ENCODE results near the gene ANTXR1.
"Not testable (repeated sequence)": the region's sequence is repeated elsewhere in the genome, so short reads cannot be mapped to it uniquely, and the experiment has no call there.

Gene ANTXR1

DNA sequence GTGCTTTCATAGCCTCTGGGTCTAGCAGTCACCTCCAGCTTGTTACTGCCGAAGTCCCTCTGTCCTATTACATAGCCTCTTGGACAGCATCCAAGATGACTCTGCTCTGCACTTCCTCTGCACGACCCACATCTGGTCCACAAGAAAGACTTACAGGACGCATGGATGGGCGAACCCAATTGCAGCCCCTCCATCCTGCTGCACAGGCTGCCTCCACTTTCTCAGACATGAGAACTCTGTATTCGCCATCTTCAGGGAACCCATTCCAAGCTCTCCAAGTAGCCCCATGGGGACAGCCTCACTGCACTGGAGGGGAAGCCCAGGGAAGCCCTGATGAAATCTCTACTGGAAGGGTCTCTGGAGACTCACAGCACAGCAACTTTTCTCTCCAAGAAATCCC, 201.9 kb downstream of the ANTXR1 start:
- no peak for DNase-seq

DNA sequence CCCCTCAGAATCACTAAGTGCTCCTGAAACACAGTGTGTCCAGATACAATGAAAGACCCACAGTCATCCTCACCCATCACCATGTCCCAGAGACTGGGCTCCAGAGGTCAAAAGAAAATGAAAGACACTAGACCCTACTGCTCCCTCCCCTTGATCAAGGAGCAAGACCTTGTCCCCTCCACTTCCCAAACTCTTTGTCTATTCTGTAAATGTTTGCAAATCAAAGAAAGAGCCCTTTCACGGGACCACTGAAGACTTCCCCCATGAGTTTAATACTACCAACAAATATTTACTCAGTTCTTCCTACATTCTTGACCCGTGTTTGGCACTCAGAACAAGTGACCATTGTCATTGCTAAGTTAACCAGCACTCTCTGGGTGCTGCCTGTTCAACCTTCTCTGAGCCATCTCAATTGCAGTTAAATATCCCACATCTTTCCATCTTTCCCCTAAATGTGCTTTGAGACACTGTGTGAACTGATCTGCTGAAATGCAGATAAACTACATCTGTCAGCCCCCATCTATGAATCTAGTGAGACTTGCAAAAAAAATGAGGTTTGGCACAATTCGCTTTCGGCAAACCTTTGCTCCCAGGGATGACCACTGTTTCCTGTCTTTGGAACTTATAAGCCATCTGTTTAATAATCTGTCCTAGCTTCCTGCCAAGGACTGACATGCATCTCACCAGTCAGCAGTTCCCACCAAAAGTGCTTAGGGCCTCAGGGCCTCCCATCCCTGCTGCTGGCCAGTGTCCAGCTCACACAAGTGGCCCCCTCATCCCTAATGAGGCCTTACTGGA, 203.8 kb downstream of the ANTXR1 start:
- DNase-seq, result no peak

DNA sequence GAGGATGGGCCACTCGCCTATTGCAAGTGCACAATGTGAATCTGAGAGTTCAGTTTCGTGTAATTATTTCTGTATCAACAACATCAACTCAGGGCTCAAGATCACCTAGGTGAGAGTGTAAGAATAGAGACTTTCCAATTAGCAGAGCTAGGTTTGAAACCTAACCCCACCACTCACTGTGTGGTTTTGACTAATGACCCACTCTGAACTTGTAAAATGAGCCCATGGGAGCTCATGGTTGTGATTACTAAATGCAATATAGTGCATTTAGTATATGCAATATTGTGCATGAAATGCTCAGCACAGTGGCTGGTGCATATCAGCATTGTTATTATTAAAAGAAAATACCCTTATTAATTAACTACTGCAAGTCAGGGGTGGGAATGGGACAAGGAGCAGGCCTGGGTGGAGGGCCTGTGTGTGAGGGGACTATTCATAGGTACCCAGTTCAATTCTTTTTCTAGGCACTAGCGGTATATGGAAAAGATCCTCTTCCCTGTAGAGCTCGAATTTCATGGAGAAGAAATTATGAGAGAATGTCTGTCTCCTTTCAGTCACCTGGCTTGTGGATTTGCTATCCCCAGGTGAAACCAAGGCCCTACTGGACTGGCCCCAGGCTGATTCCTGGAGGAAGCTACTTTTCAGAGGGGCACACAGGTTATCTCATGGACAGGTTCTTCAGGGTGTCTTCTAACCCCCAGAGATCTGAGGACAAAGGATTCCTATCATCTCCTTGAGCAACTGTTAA, 204.5 kb downstream of the ANTXR1 start:
- DNase-seq, result no peak

DNA sequence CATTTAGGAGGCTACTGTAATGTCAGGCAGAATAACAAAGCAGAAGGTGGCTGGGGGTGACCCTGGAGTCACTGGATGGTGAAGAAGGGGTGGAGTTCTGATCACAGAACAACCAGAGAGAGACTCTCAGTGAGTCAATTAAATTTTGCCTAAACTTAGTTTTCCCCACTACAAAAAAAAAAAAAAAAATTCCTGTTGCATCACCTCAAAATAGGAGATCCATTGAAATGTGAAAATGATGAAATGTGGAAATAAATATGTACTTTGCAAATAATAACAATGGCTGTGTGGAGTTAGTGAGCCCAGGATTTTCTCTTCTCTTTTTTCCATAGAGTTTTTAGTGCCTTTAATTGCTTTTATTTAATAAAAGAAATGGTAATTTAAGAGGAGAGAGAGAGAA, 208.5 kb downstream of the ANTXR1 start:
- no peak for DNase-seq

DNA sequence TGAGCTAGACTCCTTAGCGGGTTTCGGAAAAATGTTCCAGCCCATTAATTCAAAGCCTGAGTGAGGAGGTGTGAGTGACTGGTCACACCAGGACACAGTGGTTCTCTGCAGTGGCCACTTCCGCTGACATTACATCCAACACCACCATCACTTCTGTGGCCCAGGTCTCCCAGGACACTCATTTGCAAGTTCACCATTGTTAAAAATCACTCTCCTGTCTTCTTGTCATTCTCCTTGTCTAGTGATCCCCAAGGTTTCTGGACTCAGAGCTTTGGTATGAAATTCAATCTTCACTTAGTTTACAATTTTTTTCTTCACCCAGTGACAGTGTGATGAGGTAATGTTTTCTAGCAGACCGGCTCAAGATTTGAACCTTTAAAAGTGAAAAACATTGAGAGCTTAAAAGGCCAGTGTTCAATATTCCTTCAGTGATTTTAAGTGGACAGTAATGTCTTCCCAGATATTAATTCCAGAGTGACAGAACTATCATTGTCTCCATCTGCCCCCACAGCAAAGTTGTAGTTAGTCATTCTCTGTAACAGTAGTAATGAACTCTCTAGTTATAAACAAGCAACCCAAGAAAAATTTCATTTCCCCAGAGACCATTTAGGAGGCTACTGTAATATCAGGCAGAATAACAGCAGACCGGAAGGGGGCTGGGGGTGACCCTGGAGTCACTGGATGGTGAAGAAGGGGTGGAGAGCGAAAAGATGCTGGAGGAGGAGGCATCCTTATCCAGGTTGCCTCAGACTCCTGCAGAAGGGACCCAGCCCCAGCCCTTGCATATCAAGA, 209.2 kb downstream of the ANTXR1 start:
- no peak for DNase-seq

DNA sequence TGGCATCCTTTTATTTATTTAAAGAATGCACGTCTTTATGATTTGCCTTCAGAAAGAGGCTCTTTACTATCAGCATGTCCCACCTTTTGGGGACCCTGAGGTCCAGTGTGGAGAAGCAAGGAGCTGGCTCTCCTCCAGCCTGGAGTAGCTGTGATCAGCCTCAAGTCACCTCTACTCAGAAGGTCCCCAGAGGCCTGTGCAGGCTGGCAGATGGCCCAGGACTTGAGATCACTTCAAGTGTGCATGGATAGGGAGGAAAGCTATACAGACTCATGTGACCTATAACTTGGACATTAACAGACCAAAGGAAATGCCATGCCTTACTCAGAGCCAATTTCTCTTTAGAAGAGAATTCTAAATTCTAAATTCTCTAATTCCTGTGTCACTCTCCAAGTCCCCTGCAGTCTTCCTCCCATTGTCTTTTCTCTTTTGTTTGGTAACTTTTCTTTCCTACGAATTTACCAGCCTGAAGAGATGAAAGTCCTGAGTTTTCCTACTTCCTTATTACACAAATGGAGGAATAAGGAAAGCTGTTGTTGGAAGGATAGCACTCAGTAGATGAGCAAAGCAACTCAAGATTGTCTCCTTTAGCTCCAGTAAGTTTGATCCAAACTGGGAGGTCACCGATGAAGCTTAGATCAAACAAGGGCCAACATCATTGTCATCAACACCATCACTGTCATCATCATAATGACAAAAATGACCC, 210.1 kb downstream of the ANTXR1 start:
- no peak for DNase-seq

DNA sequence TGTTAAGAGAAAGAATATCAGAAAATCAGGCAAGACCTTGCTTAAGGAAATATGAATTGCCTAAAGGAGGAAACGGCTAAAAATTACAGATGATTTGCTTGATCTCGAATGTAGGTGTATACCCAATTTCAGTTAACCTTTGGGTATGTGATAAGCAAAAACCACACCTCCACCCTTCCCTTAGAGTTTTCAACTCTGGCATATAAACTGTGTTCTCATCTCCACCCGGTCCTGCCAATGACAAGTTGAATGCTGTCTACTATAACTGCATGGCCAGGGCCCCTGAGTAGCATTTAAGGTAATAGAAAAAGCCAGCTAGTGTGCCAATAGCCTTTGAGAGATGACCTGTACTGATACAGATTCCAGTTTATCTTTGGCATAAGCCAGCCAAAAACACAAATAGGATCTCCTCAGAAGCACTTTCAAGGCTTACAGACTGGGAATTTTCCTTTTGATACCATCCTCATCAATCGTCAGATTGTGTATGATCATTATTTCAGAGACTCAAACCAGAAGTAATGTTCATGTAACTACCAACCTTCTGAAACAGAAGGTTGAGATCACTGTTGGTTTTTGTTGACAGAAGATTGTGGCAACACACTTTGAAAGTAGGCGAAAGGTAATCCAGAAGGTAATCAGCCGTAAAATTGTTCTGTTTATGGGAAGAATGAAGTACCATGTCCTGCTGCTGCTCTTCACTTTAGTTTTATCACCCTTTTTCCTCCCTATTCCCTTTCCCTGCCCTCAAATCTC, 211.0 kb downstream of the ANTXR1 start:
- DNase-seq, result no peak

DNA sequence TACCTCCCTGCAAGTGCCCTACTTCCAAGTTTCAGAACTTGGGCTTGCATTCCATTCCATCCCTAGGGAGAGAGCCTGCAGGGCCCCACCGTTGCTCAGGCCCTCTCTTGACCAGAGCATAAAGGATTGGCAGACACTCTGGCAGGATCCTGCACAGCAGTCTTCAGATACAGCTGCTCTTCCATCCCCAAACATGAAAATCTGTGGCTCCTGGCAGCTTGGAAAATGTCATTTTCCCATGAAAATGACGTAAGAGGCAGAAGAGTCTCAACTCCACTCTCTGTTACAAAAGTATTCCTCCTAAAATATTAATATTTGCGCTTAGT, 211.5 kb downstream of the ANTXR1 start:
- no peak for DNase-seq

DNA sequence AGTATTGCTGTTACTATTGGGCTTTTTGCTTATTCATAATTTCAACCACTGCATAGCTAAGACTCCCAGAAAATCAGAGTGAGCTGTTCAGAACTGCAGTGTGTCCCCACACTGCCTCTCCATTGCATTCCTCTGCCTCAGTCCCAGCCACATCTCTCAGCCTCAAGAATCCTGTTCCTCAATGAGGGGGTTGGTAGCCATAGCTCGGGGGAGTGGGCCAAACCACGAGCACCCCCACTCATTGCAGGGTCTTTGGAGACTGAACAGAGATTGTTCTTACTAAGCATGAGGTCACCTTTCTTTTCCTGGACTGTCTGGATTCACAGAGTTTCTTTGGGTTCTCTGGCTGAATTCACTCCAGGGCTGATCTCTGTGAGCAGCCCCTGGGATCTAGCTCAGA, 213.0 kb downstream of the ANTXR1 start:
- DNase-seq, result no peak

DNA sequence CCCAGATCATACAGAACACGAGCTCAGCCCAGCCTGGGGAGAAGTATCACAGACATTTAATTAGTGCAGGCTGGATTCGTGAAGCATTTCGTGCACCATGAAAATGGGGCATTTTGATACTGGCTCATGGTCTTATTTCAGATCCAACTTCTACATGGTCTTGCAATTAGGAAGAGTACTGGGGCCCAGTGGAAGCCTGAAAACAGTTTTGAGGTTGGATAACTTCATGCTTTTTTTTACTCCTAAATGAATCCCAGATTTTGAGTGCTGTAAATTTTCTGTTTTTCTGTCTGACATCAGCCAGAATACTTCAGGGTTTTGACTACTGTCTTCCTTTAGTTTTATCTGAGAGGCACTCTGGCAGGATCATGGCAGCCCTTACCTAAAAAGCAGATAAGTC, 213.9 kb downstream of the ANTXR1 start:
- DNase-seq, result no peak

DNA sequence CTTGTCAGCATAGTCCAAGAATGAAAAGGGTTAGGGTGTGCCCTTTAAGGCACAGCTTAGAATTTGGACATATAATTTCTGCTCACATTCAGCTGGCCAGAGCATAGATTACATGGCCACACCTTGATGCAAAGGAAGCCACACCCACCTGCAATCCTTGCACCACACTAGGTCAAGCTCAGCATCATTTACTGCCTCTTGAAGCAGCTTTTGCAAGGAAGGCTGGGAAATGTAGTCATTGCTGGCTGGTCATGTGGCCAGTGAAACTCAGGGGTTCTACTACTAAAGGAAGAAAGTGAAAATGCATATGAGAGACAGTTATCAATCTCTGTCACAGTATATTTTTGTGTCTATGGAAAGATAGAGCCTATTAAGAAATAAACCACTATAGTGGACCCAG, 214.7 kb downstream of the ANTXR1 start:
- DNase-seq, result no peak

DNA sequence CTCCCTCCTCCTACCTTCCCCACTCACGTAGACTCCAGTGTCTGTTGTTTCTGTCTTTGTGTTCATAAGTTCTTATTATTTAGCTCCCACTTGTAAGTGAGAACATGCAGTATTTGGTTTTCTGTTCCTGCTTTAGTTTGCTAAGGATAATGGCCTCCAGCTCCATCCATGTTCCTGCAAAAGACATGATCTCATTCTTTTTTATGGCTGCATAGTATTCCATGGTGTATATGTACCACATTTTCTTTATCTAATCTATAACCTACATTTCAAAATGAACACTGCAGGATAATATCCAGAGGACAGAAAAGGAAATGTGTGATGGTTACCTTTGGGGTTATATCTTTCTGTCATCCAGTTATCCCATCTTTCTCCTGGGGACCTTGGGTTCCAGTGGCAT, 218.0 kb downstream of the ANTXR1 start:
- not testable (repeated sequence) for DNase-seq

DNA sequence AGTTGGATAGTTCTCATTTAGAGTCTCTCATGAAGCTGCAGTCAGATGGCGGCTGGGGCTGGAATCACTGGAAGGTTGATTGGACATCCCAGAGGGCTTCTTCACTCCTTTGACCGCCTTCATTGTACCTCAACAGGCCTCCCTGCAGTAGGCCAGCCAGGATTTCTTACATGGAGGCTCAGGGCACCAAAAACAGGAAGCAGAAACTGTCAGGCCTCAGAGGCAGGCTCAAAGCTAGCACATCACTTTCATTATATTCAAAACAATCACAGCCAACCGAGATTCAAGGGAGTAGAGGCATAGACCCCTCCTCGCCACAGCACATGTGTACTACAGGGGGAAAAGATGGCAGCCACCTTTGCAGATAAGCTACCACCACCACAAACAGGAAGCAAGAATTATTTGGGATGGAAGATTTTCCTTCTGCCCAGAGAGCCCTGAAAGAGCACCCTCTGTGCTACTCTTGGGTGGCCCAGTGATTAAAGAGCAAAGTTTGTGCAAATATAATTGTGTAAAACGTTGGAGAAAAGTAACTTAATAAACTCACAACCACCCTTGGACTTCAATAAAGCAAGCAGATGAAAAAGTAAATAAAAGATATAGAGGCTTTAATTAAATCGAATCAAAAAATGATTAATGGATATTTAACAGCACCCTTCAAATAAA, 218.8 kb downstream of the ANTXR1 start:
- DNase-seq, result no peak

DNA sequence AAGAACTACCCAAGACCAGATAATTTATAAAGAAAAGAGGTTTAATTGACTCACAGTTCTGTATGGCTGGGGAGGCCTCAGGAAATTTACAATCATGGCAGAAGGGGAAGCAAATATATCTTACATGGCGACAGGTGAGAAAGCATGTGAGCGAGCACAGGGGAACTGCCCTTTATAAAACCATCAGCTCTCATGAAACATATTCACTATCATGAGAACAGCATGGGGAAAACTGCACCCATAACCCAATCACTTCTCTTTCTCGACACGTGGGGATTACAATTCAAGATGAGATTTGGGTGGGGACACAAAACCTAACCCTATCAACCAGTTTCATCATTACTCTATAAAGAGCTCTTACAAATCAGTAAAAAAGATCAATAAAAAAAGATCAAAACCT, 222.9 kb downstream of the ANTXR1 start:
- DNase-seq, result not testable (repeated sequence)

DNA sequence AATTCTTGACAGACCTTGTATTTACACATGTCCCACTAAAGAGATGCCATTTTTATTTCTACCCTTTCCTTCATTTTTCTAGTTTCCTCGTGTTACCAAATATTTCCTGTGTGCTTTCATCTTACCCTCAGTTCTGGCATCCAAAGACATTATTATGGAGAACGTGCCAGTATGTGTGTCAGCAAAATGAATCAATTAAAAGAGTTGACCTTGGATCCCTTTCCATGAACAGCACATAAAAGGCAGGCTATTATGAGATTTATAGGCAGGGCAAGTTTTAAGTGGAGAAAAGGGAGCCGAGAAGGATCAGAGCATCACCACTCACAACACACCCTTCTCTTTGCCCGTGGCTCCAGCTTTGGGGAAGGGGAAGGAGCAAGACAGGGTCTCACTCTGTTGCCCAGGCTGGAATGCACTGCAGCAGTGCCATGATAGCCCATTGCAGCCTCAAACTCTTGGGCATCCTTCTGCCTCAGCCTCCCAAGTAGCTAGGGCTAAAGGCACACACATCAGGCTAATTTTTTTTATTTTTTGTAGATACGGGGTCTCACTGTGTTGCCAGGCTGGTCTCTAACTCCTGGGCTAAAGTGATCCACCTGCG, 224.2 kb downstream of the ANTXR1 start:
- DNase-seq, result no peak

DNA sequence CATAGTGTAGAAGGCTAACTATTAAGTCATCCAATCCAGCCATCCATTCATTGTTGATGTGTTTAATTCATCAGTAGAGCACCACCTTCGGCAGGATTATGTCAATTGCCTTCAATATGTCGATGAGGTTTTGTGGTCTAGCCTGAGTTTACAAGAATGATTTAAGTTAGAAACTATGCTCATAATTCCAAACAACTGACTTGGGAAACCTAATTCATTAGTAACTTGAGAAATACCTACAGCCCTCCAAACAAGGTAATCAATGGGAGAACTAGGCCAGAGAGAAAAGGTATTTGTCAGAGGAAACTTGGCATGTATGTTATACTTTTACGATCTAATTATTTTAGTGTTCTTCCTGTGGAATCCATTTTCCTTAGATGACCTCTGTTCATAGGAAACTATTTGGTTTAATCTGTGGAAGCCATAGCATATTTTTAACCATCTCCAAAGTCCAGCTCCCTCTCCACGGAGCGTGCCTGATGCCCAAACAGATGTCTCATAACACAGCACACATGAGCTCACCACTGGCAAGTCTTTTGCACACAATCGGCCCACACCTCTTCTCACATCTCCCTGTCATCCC, 225.6 kb downstream of the ANTXR1 start:
- no peak for DNase-seq

DNA sequence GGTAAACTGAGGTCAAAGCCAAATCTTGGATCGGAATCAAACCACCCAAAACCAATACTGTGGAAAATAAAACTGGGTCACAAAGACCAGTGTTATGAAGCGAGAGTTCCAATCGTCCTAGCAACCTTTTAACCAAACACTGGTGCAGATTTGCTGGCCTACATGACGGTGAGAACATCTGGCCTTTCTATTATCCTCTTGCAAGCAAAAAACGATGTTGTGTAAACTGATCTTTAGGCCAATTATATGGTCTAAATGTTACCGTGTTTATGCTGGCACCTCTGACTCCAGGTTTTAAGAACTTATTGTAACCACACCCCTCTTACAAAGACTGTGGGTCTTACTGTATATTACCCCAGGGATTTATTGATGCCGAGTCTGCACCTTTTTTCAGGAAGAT, 228.1 kb downstream of the ANTXR1 start:
- DNase-seq, result no peak

DNA sequence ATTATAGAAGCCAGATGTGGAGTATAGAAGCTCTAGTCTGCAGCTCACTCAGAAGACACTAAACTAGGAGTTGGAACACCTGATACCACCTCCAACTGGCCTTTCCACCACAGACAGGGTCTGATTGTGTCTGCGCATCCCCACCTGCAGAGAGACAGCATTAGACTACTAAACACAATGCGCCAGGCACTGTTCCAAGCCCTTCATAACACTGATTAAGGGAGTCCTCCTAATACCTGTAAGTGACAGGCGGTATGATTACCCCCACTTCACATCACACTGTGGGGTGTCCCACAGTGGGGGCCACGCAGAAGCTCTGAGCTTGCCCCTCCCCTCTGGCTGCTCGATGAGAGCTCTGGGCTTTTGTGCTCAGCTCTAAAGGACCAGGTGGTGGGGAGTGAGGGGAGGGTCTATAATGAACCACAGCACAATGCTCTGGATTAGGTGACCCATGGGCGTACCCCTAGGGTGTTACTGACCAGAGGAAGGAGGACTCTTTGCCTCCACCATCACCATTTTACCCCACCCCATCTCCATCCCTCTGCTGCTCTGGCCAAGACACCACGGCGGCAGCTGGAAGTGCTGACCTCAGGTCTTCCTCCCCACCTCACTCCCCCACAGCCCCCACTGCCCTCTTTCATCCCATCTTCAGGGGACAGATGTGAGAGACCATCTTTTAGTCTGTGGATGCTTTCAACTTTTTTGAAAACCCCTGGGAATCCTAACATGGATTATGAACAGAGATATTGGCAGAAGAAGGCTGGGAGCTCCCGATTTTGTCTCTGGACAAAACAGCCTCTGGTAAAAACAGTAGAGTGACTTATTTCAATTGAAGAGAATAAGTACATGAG, 228.9 kb downstream of the ANTXR1 start:
- DNase-seq, result no peak

DNA sequence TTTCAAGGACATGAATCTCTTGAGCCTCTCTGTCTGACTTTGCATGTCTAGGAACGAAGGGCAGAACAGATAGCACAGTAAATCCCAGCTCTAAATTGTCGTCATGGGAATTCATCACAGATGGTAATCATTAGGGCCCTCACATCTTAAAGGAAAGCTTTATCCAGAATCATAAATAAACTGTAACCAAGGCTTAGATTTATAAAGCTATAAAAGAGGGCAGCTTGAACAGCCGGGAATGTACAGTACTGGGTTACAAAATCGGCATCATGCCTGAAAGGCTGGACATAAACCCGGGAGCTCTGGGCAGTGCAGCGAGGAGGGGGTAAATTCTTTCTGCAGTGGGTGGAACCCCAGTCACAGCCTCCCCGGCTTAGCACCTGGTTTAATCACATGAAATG, 229.7 kb downstream of the ANTXR1 start:
- no peak for DNase-seq

DNA sequence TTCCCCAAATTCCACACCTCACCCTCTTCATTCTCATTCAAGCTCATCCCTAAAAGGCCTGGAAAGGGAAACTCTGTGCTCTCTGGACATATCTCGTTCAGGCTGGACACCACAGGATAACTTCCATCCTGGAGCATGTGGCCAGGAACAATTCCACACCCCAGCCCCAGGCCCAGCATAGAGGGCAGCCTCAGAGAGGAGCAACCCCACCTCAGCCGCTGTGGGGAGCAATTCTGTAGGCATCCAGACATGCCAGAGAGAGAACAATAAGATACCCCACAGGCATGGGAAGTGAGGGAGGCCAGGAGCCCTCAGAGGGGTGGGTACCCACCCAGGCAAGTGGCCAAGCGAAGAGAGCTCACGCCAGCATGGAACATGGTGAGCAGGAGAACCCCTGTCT, 230.7 kb downstream of the ANTXR1 start:
- DNase-seq, result no peak

Measured in activated gamma-delta T cell (primary cell).